GM19351 (cell line): ENCODE results near the gene UPK3BL1.

Experiments
- ATAC-seq: cut with Tn5 transposase; IDR thresholded peaks from one replicate; pipeline ENCODE4 v1.9.1; 2021; ENCODE audit warnings: mild to moderate bottlenecking, moderate library complexity; ENCODE audit not compliant: unreplicated experiment

UPK3BL1 gene

GRCh38 chr7:102589857-102590256, 52.7 kb downstream of the UPK3BL1 start:
- peak; percentile 53 for ATAC-seq
